ENCODE results near the gene XRRA1. TPM values are rescaled to one million over a fixed set of nuclear protein-coding genes. Genes with fewer than 3 reads are reported as not detected.
"Not testable (repeated sequence)": the region's sequence is repeated elsewhere in the genome, so short reads cannot be mapped to it uniquely, and the experiment has no call there.

XRRA1 gene
- total RNA-seq, 1 experiment from 2014 or later, result 34.1 TPM

- peak overlapping the region; percentile 19; the same call in 1 of the 2 replicates for H3K27ac ChIP-seq (ENCODE audit: low read length)
- in situ Hi-C loops (cut with HindIII; ENCODE audit: low pct_unique_long_range_greater_than_20kb, low sequenced_read_pairs), result no loop called here
- no peak for ATAC-seq
- H3K4me3 ChIP-seq (ENCODE audit: low read depth in 2 of 2, low read length in 2 of 2), result no peak overlapping the region
- POLR2A ChIA-PET, result no interaction called here
- H3K27me3 ChIP-seq (ENCODE audit: control insufficient read depth, insufficient read depth, low read length), result no peaks in the 10 kb centered on the region
- no TSS peak for BruUV-seq (replicated peaks)
- intact Hi-C loops (cut with micrococcal nuclease; ENCODE audit: unreplicated experiment), result no loop called here
- H3K36me3 ChIP-seq (ENCODE audit: control insufficient read depth, insufficient read depth, low read length), result peaks cover 12% of the 10 kb centered on the region
- H3K4me1 ChIP-seq (ENCODE audit: control insufficient read depth, insufficient read depth, low read length), result peaks cover 22% of the 10 kb centered on the region
- CTCF ChIA-PET, result no interaction called here
- no peak for DNase-seq (ENCODE audit: low read depth, low spot score)
- TF ChIP-seq SIN3A (IDR thresholded peaks at IDR 0.05; ENCODE audit: borderline replicate concordance, insufficient read depth, low read depth, low read length) (no peak), CTCF (IDR thresholded peaks at IDR 0.05) (no peak), TCF7L2 (IDR thresholded peaks at IDR 0.05; ENCODE audit: low read depth, low read length) (no peak), POLR2AphosphoS5 (IDR thresholded peaks at IDR 0.05; ENCODE audit: low read depth, low read length) (no peak), REST (IDR thresholded peaks at IDR 0.05; ENCODE audit: insufficient read depth in 1 of 2, low read depth in 2 of 2, low read length in 1 of 2) (no peak)
- no peaks in the 10 kb centered on the region for H3K9me3 ChIP-seq (ENCODE audit: control insufficient read depth, insufficient read depth, low read depth, low read length)
Observed at GRCh38 chr11:74990941-74991340, 42.0 kb upstream of the XRRA1 start.

- H3K4me3 ChIP-seq (ENCODE audit: low read depth in 2 of 2, low read length in 2 of 2), result peak overlapping the region in 1 of 2 experiments; percentile 99; a peak in 2 of 4 replicates
- BruUV-seq (replicated peaks); H3K27me3 ChIP-seq (ENCODE audit: control insufficient read depth, insufficient read depth, low read length); CTCF ChIA-PET; H3K9me3 ChIP-seq (ENCODE audit: control insufficient read depth, insufficient read depth, low read depth, low read length); H3K27ac ChIP-seq (ENCODE audit: low read length); ATAC-seq; intact Hi-C loops (cut with micrococcal nuclease; ENCODE audit: unreplicated experiment); POLR2A ChIA-PET; in situ Hi-C loops (cut with HindIII; ENCODE audit: low pct_unique_long_range_greater_than_20kb, low sequenced_read_pairs); DNase-seq (ENCODE audit: low read depth, low spot score): not testable (repeated sequence)
- peaks cover 11% of the 10 kb centered on the region for H3K36me3 ChIP-seq (ENCODE audit: control insufficient read depth, insufficient read depth, low read length)
- peaks cover 22% of the 10 kb centered on the region for H3K4me1 ChIP-seq (ENCODE audit: control insufficient read depth, insufficient read depth, low read length)
Observed at GRCh38 chr11:74990150-74990549, 41.3 kb upstream of the XRRA1 start.

- H3K27me3 ChIP-seq (ENCODE audit: control insufficient read depth, insufficient read depth, low read length), result no peaks in the 10 kb centered on the region
- no peak for TF ChIP-seq SIN3A (IDR thresholded peaks at IDR 0.05; ENCODE audit: borderline replicate concordance, insufficient read depth, low read depth, low read length)
- no peak for TF ChIP-seq CTCF (IDR thresholded peaks at IDR 0.05)
- TF ChIP-seq REST (IDR thresholded peaks at IDR 0.05; ENCODE audit: insufficient read depth in 1 of 2, low read depth in 2 of 2, low read length in 1 of 2), result no peak
- TF ChIP-seq POLR2AphosphoS5 (IDR thresholded peaks at IDR 0.05; ENCODE audit: low read depth, low read length), result no peak
- no peak for TF ChIP-seq TCF7L2 (IDR thresholded peaks at IDR 0.05; ENCODE audit: low read depth, low read length)
- H3K4me1 ChIP-seq (ENCODE audit: control insufficient read depth, insufficient read depth, low read length), result peaks cover 22% of the 10 kb centered on the region
- intact Hi-C loops (cut with micrococcal nuclease; ENCODE audit: unreplicated experiment), result no loop called here
- POLR2A ChIA-PET, result interaction anchor here (0.6 kb wide), 1 partner anchor 60 kb away, joined by 4 read pairs; no protein-coding TSS in a partner anchor
- TSS peak; percentile 80 for BruUV-seq (replicated peaks)
- no peak for DNase-seq (ENCODE audit: low read depth, low spot score)
- H3K9me3 ChIP-seq (ENCODE audit: control insufficient read depth, insufficient read depth, low read depth, low read length), result no peaks in the 10 kb centered on the region
- CTCF ChIA-PET, result interaction anchor here (1.4 kb wide), 1 partner anchor 62 kb away, joined by 18 read pairs; no protein-coding TSS in a partner anchor
- in situ Hi-C loops (cut with HindIII; ENCODE audit: low pct_unique_long_range_greater_than_20kb, low sequenced_read_pairs), result no loop called here
- peak; percentile 6 for ATAC-seq
- peaks cover 3% of the 10 kb centered on the region; the same call in 1 of the 2 replicates for H3K36me3 ChIP-seq (ENCODE audit: control insufficient read depth, insufficient read depth, low read length)
- peak overlapping the region; percentile 98 to 99 for H3K4me3 ChIP-seq (ENCODE audit: low read depth in 2 of 2, low read length in 2 of 2)
- H3K27ac ChIP-seq (ENCODE audit: low read length), result peak overlapping the region; percentile 97
Observed at GRCh38 chr11:74989260-74989638, 40.4 kb upstream of the XRRA1 start.
